Pericardium fibroblast (primary cell): ENCODE data around the gene RPAP2. TPM values are rescaled to one million over a fixed set of nuclear protein-coding genes. Genes with fewer than 3 reads are reported as not detected.

Source experiments
- total RNA-seq: library from RNA; depleted of rRNA; stranded (reverse); fragments of >200 nt; gene quantifications from 2 replicates; pipeline ENCODE4 v1.2.3, GENCODE V29; 2015

RPAP2 gene
- total RNA-seq = 5.3 and 10.1 TPM in 2 replicates

DNA sequence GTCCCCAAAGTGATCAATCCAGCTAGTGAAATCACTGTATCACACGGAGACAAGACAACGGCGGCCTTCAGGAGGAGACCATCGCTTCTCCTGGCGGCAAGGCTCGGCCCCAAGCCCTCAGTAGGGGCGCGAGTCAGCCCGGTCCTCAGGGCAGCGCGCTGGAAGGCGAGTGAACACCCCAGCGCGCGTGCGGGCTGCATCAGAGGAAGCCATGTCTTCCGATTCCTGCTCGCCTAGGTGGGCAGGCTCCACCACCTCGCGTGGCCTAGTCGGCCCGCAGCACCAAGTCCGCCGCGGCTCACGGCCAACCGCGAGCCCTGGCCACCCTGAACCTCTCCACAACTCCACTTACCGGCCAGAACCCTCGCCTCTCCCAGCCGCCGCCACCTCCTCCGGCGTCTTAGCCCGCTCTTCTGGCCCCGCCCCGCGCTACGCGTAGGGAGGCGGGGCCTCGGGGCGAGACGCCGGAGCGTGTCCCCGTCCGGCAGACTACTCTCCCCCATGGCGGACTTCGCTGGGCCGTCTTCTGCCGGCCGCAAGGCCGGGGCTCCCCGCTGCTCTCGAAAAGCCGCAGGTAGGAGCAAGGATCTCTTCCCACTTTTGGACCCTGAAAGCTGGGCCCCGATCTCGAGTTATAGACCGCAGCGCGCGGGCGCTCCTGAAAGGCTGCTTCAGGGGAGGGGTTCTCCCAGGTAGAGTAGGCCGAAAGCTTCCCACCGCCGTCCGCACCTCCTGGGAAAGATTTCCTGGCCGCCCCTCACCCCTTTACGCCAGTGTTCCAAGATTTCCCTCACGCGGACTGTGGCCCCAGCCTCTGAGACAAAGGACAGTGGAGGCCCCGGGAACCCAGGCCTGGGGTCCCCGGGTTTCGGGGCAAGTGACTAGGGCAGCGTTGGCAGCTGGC lies at the start of gene RPAP2, which contains the start of gene GLMN:
Gene RPAP2 (plus strand): TSS at position 487 of the 904 bp plus-strand sequence. CDS start 15 bp downstream, at position 502.
Gene GLMN (minus strand): TSS at position 415 of the 904 bp plus-strand sequence. CDS start 988 bp downstream, outside the sequence.

Other genes starting within 250 kb of the RPAP2 start
- 0.26 TPM in 1 of 2 replicates, not detected in the other for gene SETSIP, start 223.6 kb upstream of the RPAP2 start, total RNA-seq
- 0.93 and 4.2 TPM in 2 replicates for gene BTBD8, start 218.7 kb upstream of the RPAP2 start, total RNA-seq
- gene C1orf146, start 81.1 kb upstream of the RPAP2 start, total RNA-seq = not detected in 2 replicates
- gene GLMN, start 72 bp upstream of the RPAP2 start, total RNA-seq = 4.3 and 7.0 TPM in 2 replicates
- gene GFI1, start 187.9 kb downstream of the RPAP2 start, total RNA-seq = 0.34 TPM in 1 of 2 replicates, not detected in the other